Effector memory CD4-positive, alpha-beta T cell (primary cell): Measurements from ENCODE around the gene VPREB1.

ENCODE experiments used
- DNase-seq, 3 donors: peaks; one replicate each; pipeline ENCODE4 v3.0.0-alpha.2; 2020
- H3K27ac ChIP-seq: 2 replicates; pipeline ENCODE4 v1.7.0; 2013; ENCODE audit warnings: mild to moderate bottlenecking, low read length, moderate library complexity; ENCODE audit not compliant: insufficient read depth, poor library complexity, severe bottlenecking
- H3K27me3 ChIP-seq: replicated peaks from 2 replicates; pipeline ENCODE4 v1.7.0; 2013; ENCODE audit warnings: mild to moderate bottlenecking, low read length; ENCODE audit not compliant: insufficient read depth, control insufficient read depth, poor library complexity, severe bottlenecking
- H3K36me3 ChIP-seq: 2 replicates; pipeline ENCODE4 v1.7.0; 2013; ENCODE audit warnings: mild to moderate bottlenecking, low read length, moderate library complexity; ENCODE audit not compliant: control insufficient read depth, insufficient read depth
- H3K4me1 ChIP-seq: 2 replicates; pipeline ENCODE4 v1.7.0; 2013; ENCODE audit warnings: low read length, mild to moderate bottlenecking; ENCODE audit not compliant: control insufficient read depth, insufficient read depth, poor library complexity, severe bottlenecking
- H3K4me3 ChIP-seq: 2 replicates; pipeline ENCODE4 v1.7.0; 2013; ENCODE audit warnings: low read length, low read depth, mild to moderate bottlenecking; ENCODE audit not compliant: insufficient read depth, poor library complexity, severe bottlenecking
- H3K9me3 ChIP-seq: 2 replicates; pipeline ENCODE4 v1.7.0; 2013; ENCODE audit warnings: mild to moderate bottlenecking, low read length, moderate library complexity; ENCODE audit not compliant: control insufficient read depth

VPREB1 gene

GRCh38 chr22:22229683-22230420, 14.7 kb upstream of the VPREB1 start:
- DNase-seq: no peak
- H3K4me1 ChIP-seq: no peaks in the 10 kb centered on the region
- H3K27me3 ChIP-seq: peaks cover 2% of the 10 kb centered on the region
- H3K4me3 ChIP-seq: no peak overlapping the region
- no peak overlapping the region for H3K27ac ChIP-seq
- H3K36me3 ChIP-seq: no peaks in the 10 kb centered on the region
- no peaks in the 10 kb centered on the region for H3K9me3 ChIP-seq

- DNase-seq: no peak
- H3K27me3 ChIP-seq: peaks cover 2% of the 10 kb centered on the region
- H3K4me3 ChIP-seq: no peak overlapping the region
- H3K4me1 ChIP-seq: no peaks in the 10 kb centered on the region
- no peak overlapping the region for H3K27ac ChIP-seq
- H3K36me3 ChIP-seq: no peaks in the 10 kb centered on the region
- H3K9me3 ChIP-seq: no peaks in the 10 kb centered on the region
These were observed 14.1 kb upstream of the VPREB1 start for GRCh38 chr22:22230438-22230837.

GRCh38 chr22:22233081-22233480, 11.5 kb upstream of the VPREB1 start:
- Histone ChIP-seq H3K27me3 (peaks cover 2% of the 10 kb centered on the region), H3K36me3 (no peaks in the 10 kb centered on the region), H3K27ac (no peak overlapping the region), H3K4me1 (no peaks in the 10 kb centered on the region), H3K4me3 (no peak overlapping the region), H3K9me3 (no peaks in the 10 kb centered on the region)
- DNase-seq: no peak

- Histone ChIP-seq H3K4me1 (no peaks in the 10 kb centered on the region), H3K27me3 (no peaks in the 10 kb centered on the region), H3K4me3 (no peak overlapping the region), H3K9me3 (no peaks in the 10 kb centered on the region), H3K36me3 (no peaks in the 10 kb centered on the region), H3K27ac (no peak overlapping the region)
- DNase-seq: peak in 2 of 3 donors; percentile 6 to 51
These were observed 9.0 kb upstream of the VPREB1 start for GRCh38 chr22:22235558-22235957.

GRCh38 chr22:22237521-22237920, 7.1 kb upstream of the VPREB1 start:
- DNase-seq: no peak
- Histone ChIP-seq H3K36me3 (no peaks in the 10 kb centered on the region), H3K27me3 (no peaks in the 10 kb centered on the region), H3K27ac (no peak overlapping the region), H3K9me3 (no peaks in the 10 kb centered on the region), H3K4me3 (no peak overlapping the region), H3K4me1 (no peaks in the 10 kb centered on the region)

GRCh38 chr22:22239311-22239939, 5.2 kb upstream of the VPREB1 start:
- Histone ChIP-seq H3K4me1 (peaks cover 2% of the 10 kb centered on the region), H3K27me3 (no peaks in the 10 kb centered on the region), H3K4me3 (no peak overlapping the region), H3K9me3 (no peaks in the 10 kb centered on the region), H3K27ac (no peak overlapping the region), H3K36me3 (no peaks in the 10 kb centered on the region)
- DNase-seq: no peak

- no peak overlapping the region for H3K27ac ChIP-seq
These were observed 3.1 kb upstream of the VPREB1 start for GRCh38 chr22:22241554-22241898.

GRCh38 chr22:22242488-22242887, 2.1 kb upstream of the VPREB1 start:
- Histone ChIP-seq H3K4me1 (peaks cover 3% of the 10 kb centered on the region), H3K27ac (no peak overlapping the region), H3K36me3 (no peaks in the 10 kb centered on the region), H3K4me3 (no peak overlapping the region), H3K27me3 (no peaks in the 10 kb centered on the region), H3K9me3 (no peaks in the 10 kb centered on the region)
- DNase-seq: no peak

More at GRCh38 chr22:22241554-22241898, 3.1 kb upstream of the VPREB1 start:
- H3K36me3 ChIP-seq: no peaks in the 10 kb centered on the region
- no peak for DNase-seq
- H3K4me1 ChIP-seq: peaks cover 3% of the 10 kb centered on the region
- H3K4me3 ChIP-seq: no peak overlapping the region
- no peaks in the 10 kb centered on the region for H3K9me3 ChIP-seq
- H3K27me3 ChIP-seq: no peaks in the 10 kb centered on the region

- no peak for DNase-seq
- Histone ChIP-seq H3K27ac (no peak overlapping the region), H3K9me3 (no peaks in the 10 kb centered on the region), H3K36me3 (no peaks in the 10 kb centered on the region), H3K4me1 (peaks cover 3% of the 10 kb centered on the region), H3K4me3 (no peak overlapping the region), H3K27me3 (no peaks in the 10 kb centered on the region)
These were observed 1.4 kb upstream of the VPREB1 start for GRCh38 chr22:22243033-22243680.

GRCh38 chr22:22245256-22245909, 797 bp downstream of the VPREB1 start:
- DNase-seq: no peak

More at GRCh38 chr22:22245256-22245909, 797 bp downstream of the VPREB1 start:
- Histone ChIP-seq H3K36me3 (no peaks in the 10 kb centered on the region), H3K27ac (no peak overlapping the region), H3K4me3 (no peak overlapping the region), H3K4me1 (peaks cover 3% of the 10 kb centered on the region), H3K9me3 (no peaks in the 10 kb centered on the region), H3K27me3 (no peaks in the 10 kb centered on the region)
